ENCODE measurements around the gene PTPRS.

PTPRS gene

DNA sequence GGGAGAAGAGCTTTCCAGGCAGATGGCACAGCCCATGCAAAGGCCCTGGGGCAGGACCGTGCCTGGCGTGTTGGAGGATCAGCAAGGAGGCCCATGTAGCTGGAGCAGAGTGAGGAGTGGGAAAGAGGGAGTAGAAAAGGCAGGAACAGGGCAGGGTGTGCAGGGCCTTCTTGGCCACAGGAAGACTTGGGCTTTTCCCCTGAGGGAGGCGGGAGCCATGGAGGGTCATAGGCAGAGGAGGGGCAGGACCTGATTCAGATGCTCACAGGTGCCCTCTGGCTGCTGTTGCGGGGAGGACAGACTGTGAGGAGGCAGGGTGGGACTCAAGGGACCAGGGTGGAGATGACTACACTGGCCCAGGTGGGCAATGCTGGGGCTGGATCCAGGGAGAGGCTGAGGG is 13.8 kb upstream of the PTPRS start:
- DNase-seq: no peak

DNA sequence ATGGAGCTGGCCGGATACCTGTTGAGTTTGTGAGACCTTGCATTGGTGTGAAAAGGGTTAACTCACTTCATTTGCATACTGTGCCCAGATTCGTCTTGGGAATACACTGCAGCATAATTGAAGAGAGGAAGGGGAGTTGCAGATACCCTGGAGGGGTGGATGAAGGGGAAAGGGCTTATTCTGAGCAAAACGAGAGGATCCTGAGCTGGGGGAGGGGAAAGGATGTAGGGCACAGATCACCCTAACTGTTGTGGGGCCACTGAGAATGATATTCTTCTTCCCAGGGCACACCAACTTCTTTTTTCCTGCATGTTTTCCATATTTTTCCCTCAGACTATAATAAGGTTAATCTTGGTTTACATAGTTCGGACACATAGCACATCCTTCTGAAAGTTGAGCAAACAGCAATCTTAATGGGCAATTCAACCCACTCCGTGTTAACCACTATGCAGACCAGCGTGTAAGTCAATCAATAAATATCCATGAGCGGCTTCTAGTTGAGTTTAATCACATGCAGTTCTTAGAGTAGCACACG is 11.7 kb upstream of the PTPRS start:
- no peak for DNase-seq

DNA sequence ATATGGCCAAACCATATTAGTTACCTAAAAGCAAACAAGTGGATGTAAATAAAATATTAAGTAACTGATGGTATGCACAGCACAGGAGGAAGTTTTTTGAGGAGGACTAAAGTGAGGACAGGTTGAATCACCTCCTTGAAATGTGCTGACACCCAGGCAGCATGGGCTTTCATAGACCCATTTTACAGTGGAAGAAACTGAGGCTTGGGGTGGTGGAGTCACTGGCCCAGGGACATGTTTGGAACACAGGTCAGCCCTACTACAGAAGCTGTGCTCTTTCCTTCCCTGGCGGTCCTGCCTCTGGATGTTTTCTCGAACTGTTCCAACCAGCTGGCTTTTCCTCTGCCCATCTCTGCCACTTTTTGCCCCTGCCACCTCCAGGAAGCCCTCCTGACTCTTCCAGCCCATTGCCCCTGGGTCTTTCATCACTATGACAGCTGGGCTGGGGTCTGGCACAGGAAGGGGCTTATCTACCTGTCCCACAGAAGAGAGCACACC is 11.2 kb upstream of the PTPRS start:
- no peak for DNase-seq

DNA sequence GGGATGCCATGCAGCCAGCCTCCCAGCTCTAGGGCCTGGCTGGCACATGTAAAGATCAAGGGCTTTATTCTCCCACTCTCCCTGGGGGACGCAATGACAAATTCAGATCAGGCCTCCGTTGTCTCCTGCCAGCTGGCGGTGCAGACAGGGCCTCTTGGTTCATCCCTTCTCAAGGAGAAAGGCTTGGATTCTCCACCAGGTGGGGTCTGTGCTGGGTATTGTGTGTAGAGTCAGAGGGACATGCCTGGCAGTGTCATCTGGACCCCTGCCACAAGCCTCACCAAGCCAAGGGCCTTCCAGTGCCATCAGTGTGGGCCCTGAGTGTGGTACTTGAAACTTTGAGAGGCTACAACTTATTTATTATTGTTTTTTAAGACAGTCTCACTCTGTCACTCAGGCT is 8.4 kb upstream of the PTPRS start:
- DNase-seq: no peak

DNA sequence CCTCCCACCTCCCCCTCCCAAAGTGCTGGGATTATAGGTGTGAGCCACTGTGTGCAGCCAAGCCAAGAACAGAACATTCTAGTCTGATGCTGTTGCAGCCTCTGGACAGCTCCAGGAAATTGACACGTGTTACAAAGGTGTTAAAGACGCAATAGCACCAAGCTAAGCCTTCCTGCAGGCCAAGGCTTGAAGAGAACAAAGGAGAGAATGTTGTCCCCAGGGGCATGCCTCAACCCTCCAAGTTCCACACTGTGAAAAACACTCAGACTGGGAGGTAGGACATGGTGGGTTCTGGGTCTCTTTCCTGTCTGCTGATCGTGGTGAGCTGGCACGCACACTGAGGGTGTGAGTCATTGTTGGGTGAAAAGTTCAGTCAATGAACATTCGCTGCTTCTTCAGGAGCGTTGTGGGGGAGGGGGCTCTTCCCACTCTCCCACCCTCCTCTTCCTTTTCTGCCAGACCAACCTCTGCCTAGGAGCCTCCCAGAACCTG is 5.3 kb upstream of the PTPRS start:
- no peak for DNase-seq

DNA sequence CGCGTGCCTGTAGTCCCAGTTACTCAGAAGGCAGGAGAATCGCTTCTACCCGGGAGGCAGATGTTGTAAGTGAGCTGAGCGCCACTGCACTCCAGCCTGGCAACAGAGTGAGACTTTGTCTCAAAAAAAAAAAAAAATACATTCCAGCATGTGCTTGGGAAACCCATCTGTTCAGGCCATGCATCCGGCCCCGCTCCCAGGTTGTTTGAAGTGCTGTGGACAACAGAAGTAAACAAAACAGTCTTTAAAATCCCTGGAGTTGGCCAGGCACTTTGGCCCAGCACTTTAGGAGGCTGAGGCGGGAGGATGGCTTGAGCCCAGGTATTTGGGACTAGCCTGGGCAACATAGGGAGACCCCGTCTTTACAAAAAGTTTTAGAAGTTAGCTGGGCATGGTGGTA is 3.2 kb upstream of the PTPRS start:
- no peak for DNase-seq

DNA sequence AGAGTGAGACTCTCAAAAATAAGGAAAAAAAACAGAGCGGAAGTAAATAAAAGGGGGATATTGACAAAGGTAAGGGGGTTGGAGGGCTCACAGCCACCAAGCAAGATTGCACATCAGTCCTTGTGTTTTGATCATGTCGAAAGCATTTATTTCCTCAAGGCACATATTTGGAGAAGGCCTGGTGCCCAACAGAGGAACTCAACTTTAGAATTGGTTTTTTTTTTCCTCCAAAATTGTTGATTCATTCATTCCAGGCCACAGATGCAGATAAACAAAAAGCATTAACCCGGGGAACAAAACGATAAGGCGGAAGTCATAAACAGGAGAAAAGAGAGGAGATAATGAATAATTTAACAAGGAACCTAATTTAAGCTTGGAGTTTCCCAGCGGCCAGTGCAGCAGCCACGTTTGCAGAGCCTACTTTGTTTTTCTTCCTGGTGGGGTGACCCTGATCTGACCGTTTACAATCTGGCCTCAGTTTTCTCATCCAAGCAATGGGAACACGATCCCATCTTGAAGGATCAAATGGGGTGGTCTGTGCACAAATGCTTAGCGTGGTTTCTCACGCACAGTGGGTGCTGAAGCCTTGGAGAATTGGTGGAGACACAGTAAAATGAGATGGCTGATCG is 2.1 kb upstream of the PTPRS start:
- no peak for DNase-seq

DNA sequence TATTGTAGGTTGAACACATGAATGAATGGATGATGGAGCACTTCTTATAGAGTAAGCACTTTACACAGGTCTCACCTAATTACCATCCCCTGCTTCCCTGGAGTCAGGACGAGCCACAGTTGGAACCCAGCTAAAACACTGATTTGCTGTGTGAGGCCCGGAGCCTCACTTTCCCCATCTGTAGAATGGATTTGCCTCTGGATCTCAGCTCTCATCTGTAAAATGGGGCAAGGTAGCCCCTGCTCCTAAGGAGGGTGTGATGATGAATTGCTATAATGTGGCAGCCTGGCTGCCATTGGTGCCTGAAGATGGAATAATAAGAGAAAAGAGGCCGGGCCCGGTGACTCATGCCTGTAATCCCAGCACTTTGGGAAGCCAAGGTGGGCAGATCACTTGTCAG is 1.4 kb upstream of the PTPRS start:
- DNase-seq: no peak

DNA sequence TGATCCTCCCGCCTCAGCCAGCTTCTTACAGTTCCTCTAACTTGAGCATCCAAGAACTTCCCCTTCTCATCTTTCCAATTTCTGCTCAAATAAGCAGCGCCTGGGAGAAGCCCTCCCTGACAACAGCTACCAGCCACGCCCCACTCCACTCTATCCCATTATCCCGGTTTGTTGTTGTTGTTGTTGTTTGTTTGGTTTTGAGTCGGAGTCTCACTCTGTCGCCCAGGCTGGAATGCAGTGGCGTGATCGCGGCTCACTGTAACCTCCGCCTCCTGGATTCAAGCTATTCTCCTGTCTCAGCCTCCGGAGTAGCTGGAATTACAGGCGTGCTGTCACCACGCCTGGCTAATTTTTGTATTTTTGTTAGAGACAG is 822 bp upstream of the PTPRS start:
- DNase-seq: no peak

DNA sequence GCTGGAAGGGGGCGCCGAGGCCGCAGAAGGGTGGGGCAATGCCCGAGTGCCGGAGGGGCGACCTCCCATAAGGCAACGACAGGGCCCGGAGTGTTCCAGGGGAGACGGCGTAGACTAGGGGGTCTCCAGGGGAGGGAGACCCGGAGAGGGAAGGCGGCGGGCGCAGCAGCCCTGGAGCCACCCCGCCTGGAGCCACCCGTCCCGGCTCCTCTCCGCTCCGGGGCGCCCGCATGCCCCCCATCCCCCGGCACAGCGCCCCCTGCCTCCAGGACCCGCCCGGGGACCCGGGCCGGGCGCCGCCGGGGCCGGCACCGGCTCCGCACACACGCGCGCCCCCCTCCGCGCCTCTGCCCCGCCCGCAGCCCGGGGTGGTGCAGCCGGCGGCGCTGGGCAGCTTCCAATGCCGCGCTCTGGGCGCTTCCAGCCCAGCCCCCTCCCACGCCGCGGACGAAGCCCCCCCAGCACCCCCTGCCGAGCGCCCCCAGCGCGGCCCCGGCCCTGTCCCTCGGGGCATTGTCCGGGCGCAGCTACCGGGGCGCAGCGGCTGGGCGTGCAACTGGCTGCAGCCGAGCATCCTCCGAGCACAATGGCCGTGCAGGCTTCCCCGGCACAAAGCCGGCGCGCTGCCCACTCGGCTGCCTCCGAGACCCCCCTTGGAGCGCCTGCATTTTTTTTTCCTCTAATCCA is 519 bp downstream of the PTPRS start:
- no peak for DNase-seq

DNA sequence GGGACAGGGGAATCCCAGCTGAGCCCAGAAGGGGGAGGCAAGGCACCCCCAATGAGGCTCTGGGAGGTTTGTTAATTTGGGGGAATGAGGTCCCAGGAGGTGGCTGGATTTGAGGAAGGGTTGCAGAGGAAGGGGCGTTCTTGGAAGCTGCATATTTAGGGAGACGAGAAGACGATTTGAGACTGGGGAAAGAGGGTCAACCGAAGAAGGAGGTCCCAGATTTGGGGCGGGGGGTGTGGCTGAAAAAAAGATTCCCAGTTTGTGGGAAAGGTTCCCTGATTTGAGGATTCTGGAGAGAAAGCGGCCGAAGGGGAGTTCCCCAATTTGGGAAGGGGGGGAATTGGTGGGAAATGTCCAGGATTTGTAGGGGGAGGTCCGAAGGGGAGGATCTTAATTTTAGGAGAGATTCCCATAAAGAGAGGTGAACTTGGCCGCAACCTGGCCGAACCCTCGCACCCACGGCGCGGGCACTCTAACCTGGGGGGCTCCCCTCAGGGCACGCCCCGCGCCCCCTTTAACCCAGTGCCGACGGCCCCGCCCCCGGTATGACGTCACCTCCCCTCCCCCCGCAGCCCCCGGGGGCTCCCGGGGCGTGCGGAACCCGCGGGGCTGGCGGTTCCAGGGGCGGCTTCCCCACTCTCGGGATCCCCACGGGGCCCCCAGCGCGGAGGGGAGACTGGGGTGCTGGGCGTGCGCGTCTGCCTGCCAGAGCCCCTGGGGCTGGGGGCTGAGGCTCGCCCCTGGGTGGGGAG is 1.2 kb downstream of the PTPRS start:
- no peak for DNase-seq

DNA sequence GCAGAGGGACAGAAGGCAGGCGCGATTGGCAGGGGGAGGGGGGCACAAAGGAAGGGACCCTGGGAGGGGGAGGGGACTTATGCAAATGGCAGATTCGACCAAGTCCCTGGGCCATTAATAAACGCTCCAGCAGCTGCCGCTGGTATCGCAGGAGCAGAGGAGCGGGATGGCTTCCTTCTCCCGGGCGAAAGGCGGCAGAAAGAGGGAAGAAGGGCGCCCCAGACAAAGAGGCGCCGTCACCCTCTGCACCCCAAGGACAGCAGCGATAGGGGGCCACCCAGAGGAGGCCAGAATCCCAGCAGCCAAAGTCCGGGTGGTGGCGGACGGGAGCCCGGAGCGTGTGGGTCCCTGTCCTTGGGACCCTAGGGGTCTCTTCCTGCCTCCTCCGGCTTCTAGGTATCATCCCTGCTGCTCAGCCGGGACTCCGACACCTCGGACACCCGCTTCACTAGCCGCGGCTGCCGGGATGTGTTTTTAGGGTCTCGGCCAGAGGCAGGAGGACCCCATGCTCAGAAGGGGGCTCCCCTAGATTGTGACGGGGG is 1.9 kb downstream of the PTPRS start:
- no peak for DNase-seq

DNA sequence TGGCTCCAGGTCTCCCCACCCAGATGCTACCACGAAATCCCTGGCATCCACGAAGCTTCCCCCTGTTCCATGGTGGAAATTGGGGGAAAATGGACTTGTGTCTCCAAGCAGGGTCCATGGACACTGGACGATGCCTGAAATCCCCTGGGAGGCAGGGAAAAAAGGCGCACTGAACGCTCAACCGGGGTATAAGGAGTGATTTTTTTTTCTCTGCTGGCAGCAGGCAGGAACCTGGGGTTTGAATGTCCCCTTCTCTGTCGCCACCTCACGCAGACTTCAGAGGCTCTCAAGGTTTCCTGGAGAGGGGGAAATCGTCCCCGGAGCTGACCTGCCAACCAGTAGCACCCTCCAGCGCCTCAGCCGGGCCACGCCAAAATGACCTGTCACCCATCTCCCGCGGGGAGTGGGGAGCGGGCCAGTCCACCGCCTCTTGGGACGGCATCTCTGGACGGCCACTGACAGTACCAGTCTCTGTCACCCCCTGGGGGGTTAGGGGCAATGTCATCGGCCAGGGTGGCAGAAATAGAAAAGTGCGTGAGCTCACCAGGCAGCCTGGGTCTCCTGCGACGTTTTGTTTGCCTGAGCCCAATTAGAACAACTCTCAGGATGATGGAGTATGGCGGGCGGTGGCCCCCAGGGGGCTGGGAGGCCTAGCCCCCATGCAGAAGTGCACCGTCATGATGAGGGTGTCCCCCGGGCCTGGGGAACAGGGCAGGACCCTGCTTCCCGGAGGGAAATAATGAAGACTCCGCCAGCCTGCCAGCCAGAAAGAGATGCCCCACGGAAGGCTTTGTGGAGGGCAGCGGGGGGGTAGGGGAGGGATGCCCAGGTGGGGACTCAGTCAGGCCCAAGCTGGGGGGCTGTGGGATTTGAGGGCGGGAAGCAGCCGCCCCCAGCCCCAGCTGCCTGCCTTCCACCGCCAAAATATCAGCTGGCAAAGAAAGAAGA is 2.6 kb downstream of the PTPRS start:
- no peak for DNase-seq

DNA sequence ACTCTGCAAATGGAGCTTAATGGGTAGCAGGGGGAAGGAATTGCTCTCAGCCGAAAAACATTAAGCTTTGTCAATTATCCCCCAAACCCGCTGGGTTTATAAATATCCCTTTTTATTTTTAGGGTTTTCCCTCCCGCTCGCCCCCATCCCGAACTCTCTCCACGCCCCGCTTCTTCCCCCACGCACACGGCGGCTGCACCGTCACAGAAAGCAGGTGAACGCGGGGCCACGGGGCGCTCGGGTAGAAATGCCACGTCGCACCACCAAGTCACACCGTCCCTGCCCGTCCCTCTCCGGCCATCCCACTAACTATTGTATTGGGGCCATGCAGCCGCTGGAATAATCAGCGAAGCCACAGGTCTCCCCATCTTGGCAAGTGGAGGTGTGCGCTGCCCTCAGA is 3.5 kb downstream of the PTPRS start:
- DNase-seq: no peak

DNA sequence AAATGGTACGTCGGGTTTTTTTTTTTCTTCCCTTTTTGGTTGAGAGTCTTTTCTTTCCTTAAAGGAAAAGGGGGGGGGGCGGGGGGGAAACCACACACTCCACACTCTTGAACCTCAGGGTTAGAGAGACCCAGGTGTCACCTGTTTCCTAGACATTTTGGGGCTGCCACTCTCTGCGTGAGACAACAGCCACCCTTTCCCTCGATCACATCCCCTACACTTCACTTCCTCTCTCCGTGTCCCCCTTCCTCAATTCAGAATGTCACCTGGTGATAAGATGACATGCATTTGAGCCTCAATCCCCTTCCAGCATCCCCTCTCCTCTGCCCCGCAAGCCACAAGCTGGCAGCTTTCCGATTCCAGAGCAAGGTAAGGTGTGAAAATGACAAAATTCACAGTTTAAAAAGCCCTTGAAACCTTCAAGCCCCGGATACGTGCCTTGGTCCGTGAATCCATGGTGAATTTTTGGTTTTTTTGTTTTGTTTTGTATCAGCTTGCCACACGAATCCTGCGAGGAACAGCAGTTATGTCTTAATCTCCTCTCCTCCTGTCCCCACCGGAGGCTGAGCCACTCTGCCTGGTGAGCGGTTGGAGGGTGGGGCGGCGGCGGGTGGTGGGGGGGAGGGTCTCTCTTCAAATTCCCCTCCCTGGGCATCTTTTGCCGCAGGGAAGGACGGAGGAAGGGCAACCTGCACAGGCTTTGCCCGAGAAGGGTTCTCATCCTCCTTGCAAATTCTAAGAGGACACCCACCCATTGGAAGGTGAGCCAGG is 4.2 kb downstream of the PTPRS start:
- DNase-seq: no peak

DNA sequence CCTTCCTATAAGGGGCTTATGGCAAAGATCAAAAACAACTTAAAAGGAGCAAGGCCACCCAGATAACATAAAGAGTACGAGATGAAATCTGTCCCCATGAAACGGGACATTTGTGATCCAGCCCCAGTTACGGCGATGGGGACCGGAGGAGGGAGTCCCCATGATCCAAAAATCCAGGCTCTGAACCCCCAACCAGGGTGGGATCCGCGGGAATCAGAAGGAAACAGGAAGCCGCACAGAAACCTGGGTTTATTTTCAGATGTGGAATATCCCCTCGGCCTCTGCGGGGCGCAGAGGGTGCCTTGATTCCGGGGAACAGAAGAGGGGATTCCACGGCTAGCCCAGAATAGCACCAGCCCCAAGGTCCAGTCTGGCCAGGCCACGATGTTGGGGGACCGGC is 5.0 kb downstream of the PTPRS start:
- DNase-seq: no peak

DNA sequence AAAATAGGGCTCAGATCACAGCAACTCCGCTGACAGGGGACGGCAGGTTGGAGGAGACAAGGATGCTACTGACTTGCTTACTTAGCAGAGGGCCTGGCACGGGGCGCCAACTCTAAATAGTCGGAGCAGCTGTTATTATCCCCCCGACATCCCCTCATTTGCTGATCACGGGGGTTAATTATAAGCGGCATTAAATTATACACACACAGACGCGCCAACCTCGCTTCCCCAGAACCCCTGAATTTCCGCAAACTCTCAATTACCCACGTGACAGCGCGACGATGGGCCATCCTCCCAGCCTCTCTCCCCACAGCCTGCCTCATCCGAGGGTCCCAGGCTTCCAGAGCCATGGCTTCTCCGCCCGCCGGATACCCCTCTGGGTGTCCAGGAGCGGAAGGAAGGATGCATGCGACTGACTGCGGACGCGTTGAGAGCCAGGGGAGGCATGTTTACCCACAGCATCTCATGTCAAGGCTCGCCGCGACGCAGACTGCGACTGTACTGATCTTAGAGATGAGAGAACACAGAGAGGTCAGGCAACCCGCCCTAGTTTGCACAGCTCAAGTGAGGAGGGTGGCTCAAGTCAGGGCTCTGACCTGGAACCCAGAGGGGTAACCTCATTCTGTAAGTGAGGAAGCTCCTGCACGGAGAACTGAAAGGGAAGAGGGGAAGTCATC is 5.7 kb downstream of the PTPRS start:
- no peak for DNase-seq

DNA sequence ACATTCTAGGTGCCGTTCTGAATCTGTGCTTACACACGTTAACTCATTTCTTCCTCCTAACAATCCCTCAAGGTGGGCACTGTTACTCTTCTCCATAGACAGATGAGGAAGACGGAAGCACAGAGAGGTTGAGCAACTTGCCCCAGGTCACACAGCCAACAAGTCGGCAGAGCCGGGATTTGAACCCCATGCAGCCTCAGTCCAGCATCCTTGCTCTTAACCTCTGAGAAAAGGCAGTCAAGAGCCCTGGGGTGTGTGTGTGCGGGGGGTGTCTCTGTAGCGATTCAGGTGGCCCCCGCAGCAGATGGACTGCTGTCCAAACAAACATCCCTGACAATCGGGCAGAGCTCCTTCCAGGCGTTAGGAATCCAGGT is 6.3 kb downstream of the PTPRS start:
- no peak for DNase-seq

DNA sequence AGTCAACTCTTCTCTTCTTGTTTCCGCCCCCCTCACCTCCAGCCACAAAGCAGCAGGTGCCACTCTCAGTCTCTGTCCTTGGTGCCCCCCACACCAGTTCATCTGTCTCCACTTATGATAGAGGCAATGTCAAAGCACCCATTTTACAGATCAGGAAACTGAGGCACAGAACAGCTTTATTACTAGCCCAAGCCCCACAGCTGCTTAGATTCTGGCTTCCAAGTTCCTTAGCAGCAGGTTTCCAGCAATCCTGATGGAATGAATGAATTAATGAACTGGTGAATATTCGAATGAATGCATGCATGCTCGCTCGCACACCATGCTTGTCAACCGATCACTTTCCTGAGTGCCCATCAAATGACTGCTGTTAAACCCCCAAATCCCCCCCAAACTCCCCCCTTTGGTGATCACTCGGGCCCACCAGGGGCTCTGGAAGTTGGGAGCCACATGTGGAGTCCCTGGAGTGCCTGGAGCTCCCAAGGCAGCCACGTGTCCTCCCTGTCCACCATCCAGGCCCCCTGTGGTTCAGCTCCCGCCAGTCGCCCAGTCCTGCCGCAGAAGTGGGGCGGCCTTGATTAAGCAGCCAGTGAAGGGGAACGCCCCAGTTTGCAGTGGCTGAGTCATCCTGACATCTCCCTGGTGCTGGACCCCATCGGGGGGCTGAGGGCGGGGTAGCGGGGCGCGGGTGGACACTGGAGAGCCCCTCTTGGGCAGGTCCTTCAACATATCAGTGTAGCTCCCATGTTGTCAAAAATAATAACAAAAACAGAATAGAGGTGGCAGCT is 6.8 kb downstream of the PTPRS start:
- DNase-seq: no peak

DNA sequence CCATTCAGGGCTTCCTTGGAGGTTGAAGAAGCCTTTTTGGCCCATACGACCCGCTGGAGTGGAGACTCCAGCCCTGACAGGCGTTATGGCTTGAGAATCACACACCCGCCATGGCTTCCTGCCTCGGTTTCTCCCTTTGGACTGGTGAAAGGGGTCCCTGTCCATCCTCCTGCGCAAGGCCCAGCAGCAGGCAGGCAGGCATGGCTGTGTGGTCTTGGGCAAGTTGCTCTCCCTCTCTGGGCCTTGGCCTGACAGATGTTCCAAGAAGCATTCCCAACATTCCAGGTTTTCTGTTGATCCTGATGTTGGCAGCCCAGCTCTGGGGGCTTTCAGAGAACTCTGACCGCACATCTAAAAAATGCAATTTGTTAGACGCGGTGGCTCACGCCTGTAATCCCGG is 8.1 kb downstream of the PTPRS start:
- no peak for DNase-seq
